GM23338 (cell line): Measurements from ENCODE around the gene RECQL.

ENCODE experiments used
- EZH2 ChIP-seq: fragments of 200-600 bp; sonication (generic); IDR thresholded peaks from one replicate; pipeline ENCODE4 v1.8.0; 2017; ENCODE audit warnings: antibody characterized with exemption, mild to moderate bottlenecking, low read depth; ENCODE audit not compliant: unreplicated experiment
- TF ChIP-seq, protein P1 (sequence below), 2 experiments: fragments of 200-600 bp in 1 of 2; sonication (generic) in 1 of 2; conservative IDR thresholded peaks; 2 replicates each; pipeline versions ENCODE4 v1.5.1 to v1.6.1; 2016 to 2017; ENCODE audit warnings: antibody characterized with exemption in 2 of 2, low read depth in 2 of 2, mild to moderate bottlenecking in 2 of 2, moderate library complexity in 1 of 2

DNA sequence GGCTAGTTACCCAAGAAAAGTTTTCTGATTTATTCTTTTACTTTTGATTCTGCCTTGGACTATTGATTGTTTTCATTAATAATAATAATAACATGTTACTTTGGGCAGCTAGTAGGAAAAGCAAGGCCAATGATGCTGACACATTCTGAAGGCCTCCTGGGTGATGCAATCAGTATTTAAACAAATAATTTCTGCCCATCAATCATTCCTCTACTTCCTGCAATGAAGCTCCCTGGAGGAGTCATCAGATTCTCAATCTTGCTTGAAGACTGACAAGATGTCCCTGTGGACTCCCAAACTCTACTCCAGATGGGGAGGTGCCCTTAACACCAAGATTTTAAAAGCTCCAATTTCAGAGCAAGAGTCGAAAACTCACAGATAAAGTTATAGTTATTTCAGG, 24.6 kb upstream of the RECQL start, which contains the start of gene SPX:
- TF ChIP-seq EZH2, result no peak
- TF ChIP-seq, protein P1, sequence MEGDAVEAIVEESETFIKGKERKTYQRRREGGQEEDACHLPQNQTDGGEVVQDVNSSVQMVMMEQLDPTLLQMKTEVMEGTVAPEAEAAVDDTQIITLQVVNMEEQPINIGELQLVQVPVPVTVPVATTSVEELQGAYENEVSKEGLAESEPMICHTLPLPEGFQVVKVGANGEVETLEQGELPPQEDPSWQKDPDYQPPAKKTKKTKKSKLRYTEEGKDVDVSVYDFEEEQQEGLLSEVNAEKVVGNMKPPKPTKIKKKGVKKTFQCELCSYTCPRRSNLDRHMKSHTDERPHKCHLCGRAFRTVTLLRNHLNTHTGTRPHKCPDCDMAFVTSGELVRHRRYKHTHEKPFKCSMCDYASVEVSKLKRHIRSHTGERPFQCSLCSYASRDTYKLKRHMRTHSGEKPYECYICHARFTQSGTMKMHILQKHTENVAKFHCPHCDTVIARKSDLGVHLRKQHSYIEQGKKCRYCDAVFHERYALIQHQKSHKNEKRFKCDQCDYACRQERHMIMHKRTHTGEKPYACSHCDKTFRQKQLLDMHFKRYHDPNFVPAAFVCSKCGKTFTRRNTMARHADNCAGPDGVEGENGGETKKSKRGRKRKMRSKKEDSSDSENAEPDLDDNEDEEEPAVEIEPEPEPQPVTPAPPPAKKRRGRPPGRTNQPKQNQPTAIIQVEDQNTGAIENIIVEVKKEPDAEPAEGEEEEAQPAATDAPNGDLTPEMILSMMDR (conservative IDR thresholded peaks at IDR 0.05; ENCODE audit: low read depth in 2 of 2), result no peak
